Measurements from ENCODE around the gene ENTHD1.

DNA sequence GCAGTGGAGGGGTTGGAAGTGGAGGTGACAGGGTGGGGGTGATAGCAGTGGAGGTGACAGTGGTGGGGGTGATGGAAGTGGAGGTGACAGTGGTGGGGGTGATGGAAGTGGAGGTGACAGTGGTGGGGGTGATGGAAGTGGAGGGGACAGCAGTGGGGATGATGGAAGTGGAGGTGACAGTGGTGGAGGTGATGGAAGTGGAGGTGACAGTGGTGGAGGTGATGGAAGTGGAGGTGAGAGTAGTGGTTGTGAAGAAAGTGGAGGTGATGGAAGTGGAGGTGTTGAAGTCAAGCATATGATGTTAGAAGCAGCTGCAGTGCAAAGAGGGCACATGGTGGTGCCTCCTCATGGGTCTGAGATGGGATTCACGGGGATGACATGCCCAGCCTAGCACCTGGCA, 181.5 kb downstream of the ENTHD1 start:
- TF ChIP-seq, protein P1, sequence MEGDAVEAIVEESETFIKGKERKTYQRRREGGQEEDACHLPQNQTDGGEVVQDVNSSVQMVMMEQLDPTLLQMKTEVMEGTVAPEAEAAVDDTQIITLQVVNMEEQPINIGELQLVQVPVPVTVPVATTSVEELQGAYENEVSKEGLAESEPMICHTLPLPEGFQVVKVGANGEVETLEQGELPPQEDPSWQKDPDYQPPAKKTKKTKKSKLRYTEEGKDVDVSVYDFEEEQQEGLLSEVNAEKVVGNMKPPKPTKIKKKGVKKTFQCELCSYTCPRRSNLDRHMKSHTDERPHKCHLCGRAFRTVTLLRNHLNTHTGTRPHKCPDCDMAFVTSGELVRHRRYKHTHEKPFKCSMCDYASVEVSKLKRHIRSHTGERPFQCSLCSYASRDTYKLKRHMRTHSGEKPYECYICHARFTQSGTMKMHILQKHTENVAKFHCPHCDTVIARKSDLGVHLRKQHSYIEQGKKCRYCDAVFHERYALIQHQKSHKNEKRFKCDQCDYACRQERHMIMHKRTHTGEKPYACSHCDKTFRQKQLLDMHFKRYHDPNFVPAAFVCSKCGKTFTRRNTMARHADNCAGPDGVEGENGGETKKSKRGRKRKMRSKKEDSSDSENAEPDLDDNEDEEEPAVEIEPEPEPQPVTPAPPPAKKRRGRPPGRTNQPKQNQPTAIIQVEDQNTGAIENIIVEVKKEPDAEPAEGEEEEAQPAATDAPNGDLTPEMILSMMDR (IDR thresholded peaks at IDR 0.05): no peak
- TF ChIP-seq POLR2A (IDR thresholded peaks at IDR 0.05): no peak
